NCI-H2107 treated with DMSO at 0.1 percent for 48 hours (cell line): ENCODE data around the gene TFAP2A.

Experiments
- DNase-seq: peaks from one replicate; lab custom pipeline; 2025; ENCODE audit not compliant: unreplicated experiment; lab: John Stamatoyannopoulos, UW

TFAP2A gene

GRCh38 chr6:10384091-10384609, 30.7 kb downstream of the TFAP2A start:
- no peak for DNase-seq

- DNase-seq: no peak
These were observed 31.4 kb downstream of the TFAP2A start for GRCh38 chr6:10383331-10384090.

- DNase-seq: no peak
These were observed 32.0 kb downstream of the TFAP2A start for GRCh38 chr6:10382728-10383330.

GRCh38 chr6:10382322-10382721, 32.6 kb downstream of the TFAP2A start:
- no peak for DNase-seq

- DNase-seq: no peak
These were observed 33.1 kb downstream of the TFAP2A start for GRCh38 chr6:10381830-10382208.

- no peak for DNase-seq
These were observed 33.6 kb downstream of the TFAP2A start for GRCh38 chr6:10381133-10381829.

- DNase-seq: no peak
These were observed 39.4 kb downstream of the TFAP2A start for GRCh38 chr6:10375391-10375969.

- no peak for DNase-seq
These were observed 41.1 kb downstream of the TFAP2A start for GRCh38 chr6:10373642-10374359.

GRCh38 chr6:10369896-10370295, 45.0 kb downstream of the TFAP2A start:
- DNase-seq: no peak

- DNase-seq: no peak
These were observed 46.0 kb downstream of the TFAP2A start for GRCh38 chr6:10368861-10369260.

- no peak for DNase-seq
These were observed 51.0 kb downstream of the TFAP2A start for GRCh38 chr6:10363911-10364310.

- DNase-seq: no peak
These were observed 52.6 kb downstream of the TFAP2A start for GRCh38 chr6:10362300-10362699.

GRCh38 chr6:10361428-10361827, 53.4 kb downstream of the TFAP2A start:
- no peak for DNase-seq

- no peak for DNase-seq
These were observed 55.3 kb downstream of the TFAP2A start for GRCh38 chr6:10359581-10359980.

- no peak for DNase-seq
These were observed 59.7 kb downstream of the TFAP2A start for GRCh38 chr6:10355115-10355702.

GRCh38 chr6:10351791-10352190, 63.1 kb downstream of the TFAP2A start:
- no peak for DNase-seq

GRCh38 chr6:10350720-10351119, 64.2 kb downstream of the TFAP2A start:
- no peak for DNase-seq

GRCh38 chr6:10347561-10348327, 67.1 kb downstream of the TFAP2A start:
- DNase-seq: no peak
